ENCODE data around the gene ARFGAP3. TPM values are rescaled to one million over a fixed set of nuclear protein-coding genes. Genes with fewer than 3 reads are reported as not detected.

ARFGAP3 gene
- total RNA-seq, 1 donor from 2014 or later: 59.5 TPM

- no peaks in the 10 kb centered on the region for H3K79me2 ChIP-seq (ENCODE audit: insufficient read depth, low read length)
- H3K9ac ChIP-seq (ENCODE audit: low read length): no peak overlapping the region
- DNase-seq (ENCODE audit: low read depth) (no peak), FAIRE-seq (no peak)
- H3K36me3 ChIP-seq (ENCODE audit: insufficient read depth, low read length): no peaks in the 10 kb centered on the region
- no peak overlapping the region for H2AFZ ChIP-seq (ENCODE audit: low read depth, low read length)
- H3K4me1 ChIP-seq (ENCODE audit: insufficient read depth, low read length): peaks cover 15% of the 10 kb centered on the region
- Mint-ChIP-seq H3K9me3 (ENCODE audit: unreplicated experiment) (peaks cover 1% of the 10 kb centered on the region), H3K36me3 (ENCODE audit: low read depth, unreplicated experiment) (no peaks in the 10 kb centered on the region), H3K4me3 (ENCODE audit: unreplicated experiment) (no peak overlapping the region), H3K4me1 (ENCODE audit: low read depth, unreplicated experiment) (peaks cover 9% of the 10 kb centered on the region), H3K27ac (ENCODE audit: unreplicated experiment) (peak overlapping the region; percentile 55), H3K27me3 (ENCODE audit: low read depth, unreplicated experiment) (peaks cover 9% of the 10 kb centered on the region)
- TF ChIP-seq, protein P1, sequence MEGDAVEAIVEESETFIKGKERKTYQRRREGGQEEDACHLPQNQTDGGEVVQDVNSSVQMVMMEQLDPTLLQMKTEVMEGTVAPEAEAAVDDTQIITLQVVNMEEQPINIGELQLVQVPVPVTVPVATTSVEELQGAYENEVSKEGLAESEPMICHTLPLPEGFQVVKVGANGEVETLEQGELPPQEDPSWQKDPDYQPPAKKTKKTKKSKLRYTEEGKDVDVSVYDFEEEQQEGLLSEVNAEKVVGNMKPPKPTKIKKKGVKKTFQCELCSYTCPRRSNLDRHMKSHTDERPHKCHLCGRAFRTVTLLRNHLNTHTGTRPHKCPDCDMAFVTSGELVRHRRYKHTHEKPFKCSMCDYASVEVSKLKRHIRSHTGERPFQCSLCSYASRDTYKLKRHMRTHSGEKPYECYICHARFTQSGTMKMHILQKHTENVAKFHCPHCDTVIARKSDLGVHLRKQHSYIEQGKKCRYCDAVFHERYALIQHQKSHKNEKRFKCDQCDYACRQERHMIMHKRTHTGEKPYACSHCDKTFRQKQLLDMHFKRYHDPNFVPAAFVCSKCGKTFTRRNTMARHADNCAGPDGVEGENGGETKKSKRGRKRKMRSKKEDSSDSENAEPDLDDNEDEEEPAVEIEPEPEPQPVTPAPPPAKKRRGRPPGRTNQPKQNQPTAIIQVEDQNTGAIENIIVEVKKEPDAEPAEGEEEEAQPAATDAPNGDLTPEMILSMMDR (IDR thresholded peaks at IDR 0.05; ENCODE audit: insufficient read depth, low read depth, low read length): no peak
- no peak for TF ChIP-seq EZH2 (IDR thresholded peaks at IDR 0.05; ENCODE audit: insufficient read depth, low read length)
- no peak overlapping the region for H3K4me3 ChIP-seq (ENCODE audit: insufficient read depth, low read depth, low read length)
- H3K27ac ChIP-seq (ENCODE audit: low read depth, low read length): no peak overlapping the region
- no peaks in the 10 kb centered on the region for H4K20me1 ChIP-seq (ENCODE audit: insufficient read depth, low read length)
- no peaks in the 10 kb centered on the region for H3K9me3 ChIP-seq (ENCODE audit: insufficient read depth, low read depth, low read length)
- H3K4me2 ChIP-seq (ENCODE audit: low read length): no peak overlapping the region
- H3K27me3 ChIP-seq (ENCODE audit: insufficient read depth, low read length): no peaks in the 10 kb centered on the region
These were observed 88.6 kb downstream of the ARFGAP3 start for GRCh38 chr22:42768385-42769035.

DNA sequence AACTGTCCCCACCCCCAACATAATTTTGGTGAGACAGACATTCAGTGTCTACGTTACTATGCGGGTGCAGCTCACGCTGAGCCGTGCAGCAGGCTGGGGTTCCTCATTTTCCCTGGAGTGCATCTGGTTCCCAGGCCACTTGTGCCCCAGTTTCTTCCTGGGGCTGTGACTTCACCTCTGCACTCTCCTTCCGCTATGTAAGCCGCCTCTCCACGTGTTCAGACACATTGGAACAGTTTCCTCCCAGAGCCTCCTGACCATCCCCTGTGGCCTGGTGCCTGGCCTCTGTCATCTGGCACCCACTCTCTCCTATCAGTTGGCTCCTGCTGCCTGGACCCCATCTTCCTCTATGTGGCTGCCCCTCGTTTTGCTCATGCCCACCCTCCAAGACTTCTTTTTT, 90.2 kb downstream of the ARFGAP3 start:
- H3K4me1 ChIP-seq (ENCODE audit: insufficient read depth, low read length): peaks cover 15% of the 10 kb centered on the region
- H3K9me3 ChIP-seq (ENCODE audit: insufficient read depth, low read depth, low read length): no peaks in the 10 kb centered on the region
- H3K36me3 Mint-ChIP-seq (ENCODE audit: low read depth, unreplicated experiment): no peaks in the 10 kb centered on the region
- no peak overlapping the region for H3K27ac Mint-ChIP-seq (ENCODE audit: unreplicated experiment)
- no peak overlapping the region for H3K4me2 ChIP-seq (ENCODE audit: low read length)
- H2AFZ ChIP-seq (ENCODE audit: low read depth, low read length): no peak overlapping the region
- no peaks in the 10 kb centered on the region for H4K20me1 ChIP-seq (ENCODE audit: insufficient read depth, low read length)
- no peaks in the 10 kb centered on the region for H3K79me2 ChIP-seq (ENCODE audit: insufficient read depth, low read length)
- H3K27ac ChIP-seq (ENCODE audit: low read depth, low read length): no peak overlapping the region
- H3K9me3 Mint-ChIP-seq (ENCODE audit: unreplicated experiment): peaks cover 1% of the 10 kb centered on the region
- peaks cover 9% of the 10 kb centered on the region for H3K4me1 Mint-ChIP-seq (ENCODE audit: low read depth, unreplicated experiment)
- no peaks in the 10 kb centered on the region for H3K36me3 ChIP-seq (ENCODE audit: insufficient read depth, low read length)
- H3K27me3 ChIP-seq (ENCODE audit: insufficient read depth, low read length): no peaks in the 10 kb centered on the region
- no peak for TF ChIP-seq EZH2 (IDR thresholded peaks at IDR 0.05; ENCODE audit: insufficient read depth, low read length)
- TF ChIP-seq, protein P1 (IDR thresholded peaks at IDR 0.05; ENCODE audit: insufficient read depth, low read depth, low read length): no peak
- H3K4me3 ChIP-seq (ENCODE audit: insufficient read depth, low read depth, low read length): no peak overlapping the region
- no peak for DNase-seq (ENCODE audit: low read depth)
- H3K9ac ChIP-seq (ENCODE audit: low read length): no peak overlapping the region
- H3K27me3 Mint-ChIP-seq (ENCODE audit: low read depth, unreplicated experiment): peaks cover 9% of the 10 kb centered on the region
- no peak overlapping the region for H3K4me3 Mint-ChIP-seq (ENCODE audit: unreplicated experiment)
- no peak for FAIRE-seq

GRCh38 chr22:42764895-42765363, 92.1 kb downstream of the ARFGAP3 start:
- peaks cover 5% of the 10 kb centered on the region for H3K4me1 Mint-ChIP-seq (ENCODE audit: low read depth, unreplicated experiment)

More at GRCh38 chr22:42764895-42765363, 92.1 kb downstream of the ARFGAP3 start:
- H3K4me3 ChIP-seq (ENCODE audit: insufficient read depth, low read depth, low read length): no peak overlapping the region
- H3K36me3 Mint-ChIP-seq (ENCODE audit: low read depth, unreplicated experiment): no peaks in the 10 kb centered on the region
- no peaks in the 10 kb centered on the region for H3K79me2 ChIP-seq (ENCODE audit: insufficient read depth, low read length)
- no peaks in the 10 kb centered on the region for H3K9me3 ChIP-seq (ENCODE audit: insufficient read depth, low read depth, low read length)
- H3K27ac ChIP-seq (ENCODE audit: low read depth, low read length): no peak overlapping the region
- FAIRE-seq (no peak), DNase-seq (ENCODE audit: low read depth) (no peak)
- H3K27me3 ChIP-seq (ENCODE audit: insufficient read depth, low read length): no peaks in the 10 kb centered on the region
- no peaks in the 10 kb centered on the region for H3K36me3 ChIP-seq (ENCODE audit: insufficient read depth, low read length)
- TF ChIP-seq, protein P1 (IDR thresholded peaks at IDR 0.05; ENCODE audit: insufficient read depth, low read depth, low read length): no peak
- no peak for TF ChIP-seq EZH2 (IDR thresholded peaks at IDR 0.05; ENCODE audit: insufficient read depth, low read length)
- no peak overlapping the region for H3K4me3 Mint-ChIP-seq (ENCODE audit: unreplicated experiment)
- H3K4me2 ChIP-seq (ENCODE audit: low read length): no peak overlapping the region
- H3K4me1 ChIP-seq (ENCODE audit: insufficient read depth, low read length): peaks cover 11% of the 10 kb centered on the region
- H2AFZ ChIP-seq (ENCODE audit: low read depth, low read length): no peak overlapping the region
- H3K27ac Mint-ChIP-seq (ENCODE audit: unreplicated experiment): no peak overlapping the region
- H3K27me3 Mint-ChIP-seq (ENCODE audit: low read depth, unreplicated experiment): peaks cover 7% of the 10 kb centered on the region
- peaks cover under 1% of the 10 kb centered on the region for H3K9me3 Mint-ChIP-seq (ENCODE audit: unreplicated experiment)
- H4K20me1 ChIP-seq (ENCODE audit: insufficient read depth, low read length): no peaks in the 10 kb centered on the region
- H3K9ac ChIP-seq (ENCODE audit: low read length): peak overlapping the region; percentile 23
